ENCODE results near the gene NT5DC3.

DNA sequence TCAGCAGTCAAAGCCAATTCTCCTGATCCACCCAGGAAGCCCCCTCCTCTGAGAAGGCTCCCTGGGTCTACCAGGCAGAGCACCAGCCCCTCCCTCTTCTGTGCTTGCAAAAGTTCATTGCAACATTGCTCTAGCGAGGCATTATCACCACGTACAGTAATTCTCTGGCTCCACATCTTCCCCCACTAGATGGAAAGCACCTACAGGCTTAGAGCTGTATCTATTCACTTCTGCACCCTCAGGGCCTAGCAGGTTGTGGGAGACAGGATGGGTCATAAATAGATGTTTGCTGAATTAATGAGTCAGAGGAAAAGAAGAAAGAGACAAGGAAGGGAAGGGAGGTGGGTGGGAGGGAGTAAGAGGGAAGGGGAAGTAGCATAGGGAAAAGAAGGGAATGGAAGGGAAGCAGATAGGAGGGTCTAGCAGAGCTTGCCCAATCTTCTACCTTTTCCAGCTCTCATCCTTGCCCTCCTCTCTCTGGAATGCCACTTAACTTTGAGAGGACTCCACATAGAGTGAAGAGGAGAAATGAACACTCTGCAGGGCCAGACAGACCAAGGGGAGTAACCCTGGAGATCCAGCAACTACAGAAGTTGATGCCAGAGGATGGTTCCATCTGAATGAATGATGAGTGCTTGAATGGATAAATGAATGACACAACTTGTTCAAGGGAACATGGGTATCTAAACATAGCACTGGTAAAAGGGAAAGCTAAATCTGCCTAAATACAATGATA lies 42.0 kb upstream of the NT5DC3 start:
- no peak for TF ChIP-seq CTCF (conservative IDR thresholded peaks at IDR 0.05; ENCODE audit: low read length)
- TF ChIP-seq EZH2phosphoT487 (IDR thresholded peaks at IDR 0.05; ENCODE audit: borderline replicate concordance, low read depth, low read length) = no peak

Measured in OCI-LY7 (cell line).